Endothelial cell of umbilical vein (primary cell): ENCODE results near the gene PARN.

Source experiments
- CTCF ChIP-seq, 2 donors: IDR thresholded peaks; 1 replicate in 1 of 2; 2 replicates in 1 of 2; pipeline ENCODE4 v1.5.1; 2011; ENCODE audit warnings: low read length in 2 of 2, mild to moderate bottlenecking in 2 of 2, moderate library complexity in 2 of 2, control low read depth in 1 of 2, inconsistent platforms in 1 of 2, low read depth in 1 of 2; ENCODE audit not compliant: insufficient read depth in 1 of 2; ENCODE audit errors: extremely low read depth in 1 of 2
- EZH2 ChIP-seq: IDR thresholded peaks from 2 replicates; pipeline ENCODE4 v1.6.1; 2012; ENCODE audit warnings: borderline replicate concordance, low read depth, mild to moderate bottlenecking, moderate library complexity, low read length, inconsistent platforms; ENCODE audit not compliant: severe bottlenecking
- GATA2 ChIP-seq: IDR thresholded peaks from 2 replicates; pipeline ENCODE4 v1.7.0; 2011; ENCODE audit warnings: low read depth, mild to moderate bottlenecking, moderate library complexity, mixed read lengths, low read length; ENCODE audit not compliant: insufficient read length, insufficient read depth
- MAX ChIP-seq: IDR thresholded peaks from 2 replicates; pipeline ENCODE4 v1.6.1; 2011; ENCODE audit not compliant: insufficient read depth, insufficient read length
- POLR2A ChIP-seq: IDR thresholded peaks from 2 replicates; pipeline ENCODE4 v1.6.1; 2012; ENCODE audit warnings: low read depth, mild to moderate bottlenecking, control low read depth, low read length
- POLR2AphosphoS5 ChIP-seq: IDR thresholded peaks from 2 replicates; pipeline ENCODE4 v1.6.1; 2012; ENCODE audit warnings: low read depth, mild to moderate bottlenecking, control low read depth, low read length, moderate library complexity; ENCODE audit not compliant: insufficient read depth

- TF ChIP-seq EZH2 (no peak), POLR2A (no peak), CTCF (IDR thresholded peaks at IDR 0.05; ENCODE audit: extremely low read depth in 1 of 2, insufficient read depth in 1 of 2, low read depth in 1 of 2, low read length in 2 of 2) (no peak), MAX (no peak), POLR2AphosphoS5 (no peak), GATA2 (no peak)
These were observed 243.9 kb downstream of the PARN start for GRCh38 chr16:14386115-14386514.
